Vagina (tissue), 2 donors: ENCODE results near the gene SFMBT2. TPM values are rescaled to one million over a fixed set of nuclear protein-coding genes. Genes with fewer than 3 reads are reported as not detected.
A peak's percentile ranks its signal among the peaks of the same experiment; 100 is the strongest.

Source experiments
- DNase-seq, 2 donors: peaks; one replicate each; pipeline ENCODE4 v3.0.0-alpha.2; 2017; ENCODE audit errors: extremely low spot score in 2 of 2
- H3K27ac ChIP-seq: fragments of 200-600 bp; sonication (generic); one replicate; pipeline ENCODE4 v1.5.1; 2019
- H3K27me3 ChIP-seq: fragments of 200-600 bp; sonication (generic); one replicate; pipeline ENCODE4 v1.5.1; 2019
- H3K36me3 ChIP-seq, 2 donors: fragments of 200-600 bp; sonication (generic); one replicate each; pipeline ENCODE4 v1.5.1; 2017 to 2019
- H3K4me1 ChIP-seq: fragments of 200-600 bp; sonication (generic); one replicate; pipeline ENCODE4 v1.5.1; 2019
- H3K4me3 ChIP-seq, 2 donors: fragments of 200-600 bp; sonication (generic); 1 replicate in 1 of 2; 2 replicates in 1 of 2; pipeline ENCODE4 v1.5.1; 2016 to 2019
- H3K9me3 ChIP-seq: fragments of 200-600 bp; sonication (generic); one replicate; pipeline ENCODE4 v1.5.1; 2019
- CTCF ChIP-seq, 3 experiments: fragments of 450-650 bp in 2 of 3; fragments of 200-600 bp in 1 of 3; sonication (generic) in 1 of 3; IDR thresholded peaks; one replicate each; pipeline ENCODE4 v1.5.1; 2017 to 2019; ENCODE audit warnings: antibody characterized with exemption in 3 of 3, mild to moderate bottlenecking in 2 of 3, moderate library complexity in 2 of 3
- POLR2A ChIP-seq, 2 donors: fragments of 450-650 bp; IDR thresholded peaks; one replicate each; pipeline ENCODE4 v1.6.1; 2017; ENCODE audit warnings: antibody characterized with exemption in 2 of 2, mild to moderate bottlenecking in 2 of 2, moderate library complexity in 2 of 2
- POLR2AphosphoS5 ChIP-seq, 2 donors: sonication (generic); formaldehyde crosslinking; IDR thresholded peaks; one replicate each; pipeline ENCODE4 v1.9.0; 2017; ENCODE audit warnings: antibody characterized with exemption in 2 of 2, mild to moderate bottlenecking in 2 of 2, low read depth in 1 of 2; ENCODE audit not compliant: insufficient read depth in 1 of 2
- intact Hi-C: fragments of 100-400 bp; cut with DNase I; formaldehyde crosslinking; loops from one replicate; pipeline ENCODE4 v1.15.1; 2023
- total RNA-seq: library from RNA; depleted of rRNA; stranded (reverse); fragments of >200 nt; gene quantifications from one replicate; pipeline ENCODE4 v1.2.3, GENCODE V29; 2016

Gene SFMBT2
- total RNA-seq, 1 donor from 2014 or later = 12.5 TPM

DNA sequence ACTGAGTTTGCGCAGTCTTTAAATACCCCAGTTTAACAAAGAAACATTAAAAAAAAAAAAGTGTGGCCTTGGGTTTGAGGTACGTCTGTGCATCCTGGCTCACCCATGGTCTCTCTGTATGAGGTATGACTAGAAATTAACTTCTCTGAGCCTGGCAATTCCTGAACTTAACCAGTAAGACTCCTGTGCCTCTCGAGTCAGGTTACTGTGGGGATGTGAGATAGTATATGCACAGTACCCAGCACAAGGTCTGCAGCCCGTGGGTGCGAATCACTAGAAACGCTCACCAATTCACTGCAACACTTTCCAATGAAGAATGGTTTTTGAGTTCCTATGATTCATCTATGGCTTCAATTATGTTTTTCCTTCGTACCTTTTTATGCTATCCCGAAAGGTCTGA lies 149.9 kb downstream of the SFMBT2 start:
- Histone ChIP-seq H3K9me3 (no peaks in the 10 kb centered on the region), H3K36me3 (no peaks in the 10 kb centered on the region), H3K4me3 (no peak overlapping the region), H3K27me3 (no peaks in the 10 kb centered on the region), H3K27ac (peak overlapping the region; percentile 66), H3K4me1 (peaks cover 21% of the 10 kb centered on the region)
- intact Hi-C loops = loop anchor here (2.0 kb wide), 1 partner anchor 148 kb away; no protein-coding TSS in a partner anchor
- TF ChIP-seq POLR2A (IDR thresholded peaks at IDR 0.05) (no peak), POLR2AphosphoS5 (IDR thresholded peaks at IDR 0.05; ENCODE audit: insufficient read depth in 1 of 2, low read depth in 1 of 2) (no peak), CTCF (IDR thresholded peaks at IDR 0.05) (no peak)
- no peak for DNase-seq

- H3K36me3 ChIP-seq = no peaks in the 10 kb centered on the region
- H3K4me1 ChIP-seq = peaks cover 21% of the 10 kb centered on the region
- no peak overlapping the region for H3K4me3 ChIP-seq
- H3K9me3 ChIP-seq = no peaks in the 10 kb centered on the region
- H3K27ac ChIP-seq = peak overlapping the region; percentile 66
- TF ChIP-seq CTCF (IDR thresholded peaks at IDR 0.05) (peak; percentile 54 to 89 (median 61)), POLR2A (IDR thresholded peaks at IDR 0.05) (no peak), POLR2AphosphoS5 (IDR thresholded peaks at IDR 0.05; ENCODE audit: insufficient read depth in 1 of 2, low read depth in 1 of 2) (peak; percentile 24 to 95)
- no peaks in the 10 kb centered on the region for H3K27me3 ChIP-seq
- intact Hi-C loops = loop anchor here (2.0 kb wide), 1 partner anchor 148 kb away; no protein-coding TSS in a partner anchor
- peak in 1 of 2 donors; percentile 97 for DNase-seq
Measured at GRCh38 chr10:7260412-7260900, 150.4 kb downstream of the SFMBT2 start.

DNA sequence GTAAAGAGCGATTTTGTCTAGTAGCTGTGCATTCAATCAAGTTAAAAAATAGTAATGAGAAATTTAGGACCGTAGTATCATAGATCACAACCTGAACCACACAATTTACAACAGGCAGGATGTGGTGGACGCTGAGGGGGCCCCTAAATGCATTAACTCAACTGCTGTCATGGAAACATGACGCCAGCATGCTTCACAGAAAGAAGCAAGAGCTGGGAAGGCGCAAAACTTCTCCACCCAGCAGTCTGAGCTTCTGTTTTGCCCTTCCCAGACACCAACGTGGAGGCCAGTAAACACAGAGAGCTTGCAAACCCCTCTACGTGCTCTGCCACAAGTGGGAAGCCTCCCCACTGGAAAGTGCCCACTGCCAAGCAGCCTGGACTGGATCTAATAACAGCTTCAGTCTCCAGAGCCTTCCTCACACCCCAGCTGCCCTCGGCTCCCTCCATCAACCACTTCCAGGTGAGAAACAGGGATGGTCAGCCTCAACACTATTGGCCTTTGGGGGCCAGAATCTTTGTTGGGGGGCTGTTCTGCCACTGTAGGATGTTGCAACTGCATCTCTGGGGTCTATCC lies 151.8 kb downstream of the SFMBT2 start:
- intact Hi-C loops = no loop called here
- no peak overlapping the region for H3K27ac ChIP-seq

GRCh38 chr10:7255517-7255916 lies 155.3 kb downstream of the SFMBT2 start:
- DNase-seq = no peak
- TF ChIP-seq POLR2A (IDR thresholded peaks at IDR 0.05) = no peak
- no peak for TF ChIP-seq CTCF (IDR thresholded peaks at IDR 0.05)
- no peak for TF ChIP-seq POLR2AphosphoS5 (IDR thresholded peaks at IDR 0.05; ENCODE audit: insufficient read depth in 1 of 2, low read depth in 1 of 2)
- no peaks in the 10 kb centered on the region for H3K36me3 ChIP-seq
- no peaks in the 10 kb centered on the region for H3K9me3 ChIP-seq
- H3K27me3 ChIP-seq = no peaks in the 10 kb centered on the region
- intact Hi-C loops = no loop called here
- H3K4me3 ChIP-seq = no peak overlapping the region
- H3K27ac ChIP-seq = no peak overlapping the region
- peaks cover 6% of the 10 kb centered on the region for H3K4me1 ChIP-seq

More for the DNA sequence above, 151.8 kb downstream of the SFMBT2 start:
- TF ChIP-seq POLR2A (IDR thresholded peaks at IDR 0.05) = no peak
- Histone ChIP-seq H3K4me1 (peaks cover 21% of the 10 kb centered on the region), H3K27me3 (no peaks in the 10 kb centered on the region), H3K36me3 (no peaks in the 10 kb centered on the region), H3K9me3 (no peaks in the 10 kb centered on the region), H3K4me3 (no peak overlapping the region)
- DNase-seq = no peak

DNA sequence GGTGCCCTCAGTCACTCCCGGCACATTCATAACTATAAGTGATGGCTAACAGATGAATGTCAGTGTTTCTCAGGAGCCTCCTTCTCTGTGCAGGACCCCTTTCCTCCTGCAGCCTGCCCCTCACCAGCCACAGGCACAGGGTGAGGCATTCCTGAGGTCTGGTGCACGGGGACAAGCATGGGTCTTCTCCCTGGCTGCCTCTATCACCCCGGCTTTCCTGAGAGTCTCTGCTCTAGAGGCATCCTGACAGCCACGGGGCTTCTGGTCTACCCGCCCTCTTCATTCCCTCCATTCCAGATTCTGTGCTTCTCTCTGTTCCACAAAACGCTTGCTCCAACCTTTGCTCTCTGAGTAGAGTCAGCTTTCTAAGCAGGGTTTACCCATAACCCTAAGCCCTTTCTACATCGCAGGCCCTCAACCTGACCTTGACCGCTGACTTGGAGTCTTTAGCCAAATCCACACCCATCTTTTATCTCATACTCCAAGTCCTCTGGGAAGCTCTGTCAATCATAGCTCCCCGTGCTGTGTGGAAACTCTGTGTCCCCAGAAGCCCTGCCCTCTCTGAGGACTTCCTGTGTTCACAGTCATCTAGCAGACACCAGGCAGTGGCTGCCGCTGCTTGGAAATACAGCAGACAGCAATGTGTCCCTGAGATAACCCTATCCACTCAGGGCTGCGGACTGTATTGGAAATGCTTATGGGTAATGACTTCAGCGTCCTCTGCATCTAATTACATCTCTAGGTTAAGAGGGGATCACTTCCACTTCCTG lies 159.0 kb downstream of the SFMBT2 start:
- TF ChIP-seq POLR2AphosphoS5 (IDR thresholded peaks at IDR 0.05; ENCODE audit: insufficient read depth in 1 of 2, low read depth in 1 of 2) = no peak
- TF ChIP-seq CTCF (IDR thresholded peaks at IDR 0.05) = no peak
- no peak for TF ChIP-seq POLR2A (IDR thresholded peaks at IDR 0.05)
- H3K27me3 ChIP-seq = no peaks in the 10 kb centered on the region
- no peak overlapping the region for H3K4me3 ChIP-seq
- intact Hi-C loops = no loop called here
- H3K4me1 ChIP-seq = no peaks in the 10 kb centered on the region
- no peak for DNase-seq
- H3K36me3 ChIP-seq = no peaks in the 10 kb centered on the region
- no peak overlapping the region for H3K27ac ChIP-seq
- no peaks in the 10 kb centered on the region for H3K9me3 ChIP-seq
